Measurements from ENCODE around the gene FNDC1. TPM values are rescaled to one million over a fixed set of nuclear protein-coding genes. Genes with fewer than 3 reads are reported as not detected.
A peak's percentile ranks its signal among the peaks of the same experiment; 100 is the strongest.

The FNDC1 gene
- total RNA-seq, 2 experiments from 2014 or later: not detected

- Mint-ChIP-seq H3K36me3 (ENCODE audit: low read depth) (no peaks in the 10 kb centered on the region), H3K27ac (no peak overlapping the region), H3K9me3 (no peaks in the 10 kb centered on the region), H3K27me3 (peaks cover 84% of the 10 kb centered on the region), H3K4me3 (peak overlapping the region; percentile 58), H3K4me1 (peaks cover 22% of the 10 kb centered on the region)
- no peak for DNase-seq
- CTCF ChIA-PET: interaction anchor here (1.3 kb wide), 1 partner anchor 11 kb away, joined by 3 read pairs; no protein-coding TSS in a partner anchor
- POLR2A ChIA-PET: no interaction called here
These were observed 536 bp upstream of the FNDC1 start for GRCh38 chr6:159168536-159169192.

DNA sequence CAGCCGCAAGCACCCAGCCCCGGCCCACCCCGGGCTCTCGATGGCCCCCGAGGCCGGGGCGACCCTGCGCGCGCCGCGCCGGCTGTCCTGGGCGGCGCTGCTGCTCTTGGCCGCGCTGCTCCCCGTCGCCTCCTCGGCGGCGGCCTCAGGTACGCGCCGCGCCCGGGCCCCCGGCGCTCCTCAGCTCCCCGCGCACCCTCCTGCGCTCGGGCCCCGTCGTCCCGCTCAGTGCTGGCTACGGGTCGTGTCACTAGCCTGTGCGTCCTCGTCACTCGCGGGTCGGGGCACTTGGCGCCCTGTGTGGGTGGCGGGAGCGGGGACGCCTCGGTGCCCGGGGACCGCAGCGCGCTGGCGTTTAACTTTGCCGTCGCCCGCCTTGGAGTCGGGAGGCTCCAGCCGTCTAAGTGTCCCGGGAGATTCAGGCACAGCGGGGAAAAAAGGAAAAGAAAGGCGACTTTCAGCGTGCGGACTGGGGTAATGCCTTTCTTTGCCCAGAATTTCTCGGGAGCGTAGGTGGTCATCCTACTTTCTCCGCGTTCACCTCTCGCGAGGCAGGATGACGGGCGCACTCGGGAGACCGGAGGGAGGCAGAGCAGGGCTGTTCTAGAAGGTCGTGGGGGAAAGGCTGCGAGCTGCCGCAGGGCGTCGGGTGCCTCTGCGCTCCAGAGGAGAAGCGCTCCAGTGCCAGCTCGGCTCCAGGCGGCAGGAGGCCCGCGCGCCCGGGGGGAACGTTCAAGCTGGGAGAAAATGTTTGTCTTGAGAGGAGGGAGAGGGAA lies 545 bp downstream of the FNDC1 start:
- H3K4me1 Mint-ChIP-seq: peaks cover 26% of the 10 kb centered on the region
- H3K36me3 Mint-ChIP-seq (ENCODE audit: low read depth): no peaks in the 10 kb centered on the region
- no peak for DNase-seq
- H3K27ac Mint-ChIP-seq: no peak overlapping the region
- peaks cover 86% of the 10 kb centered on the region for H3K27me3 Mint-ChIP-seq
- no peaks in the 10 kb centered on the region for H3K9me3 Mint-ChIP-seq
- CTCF ChIA-PET: interaction anchor here (1.3 kb wide), 1 partner anchor 160 kb away, joined by 3 read pairs; no protein-coding TSS in a partner anchor
- POLR2A ChIA-PET: no interaction called here
- H3K4me3 Mint-ChIP-seq: peak overlapping the region; percentile 44

DNA sequence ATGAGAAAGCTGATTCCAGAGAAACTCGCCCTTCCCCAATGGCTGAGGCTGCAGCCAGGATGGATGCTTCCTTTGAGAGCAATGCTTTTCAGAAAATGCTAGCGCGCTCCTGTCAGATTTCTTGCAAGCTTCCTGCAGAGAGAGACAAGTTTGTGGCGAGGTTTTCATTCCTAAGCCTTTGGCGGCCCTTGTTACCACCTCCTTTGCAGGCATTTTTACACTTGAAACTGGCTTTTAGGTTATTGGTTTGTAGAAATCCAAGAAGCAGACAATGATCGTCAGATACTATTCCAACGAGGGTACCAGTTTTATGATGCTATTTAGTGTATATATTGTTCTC lies 1.1 kb downstream of the FNDC1 start:
- Mint-ChIP-seq H3K4me3 (peak overlapping the region; percentile 44), H3K4me1 (peaks cover 26% of the 10 kb centered on the region), H3K36me3 (ENCODE audit: low read depth) (no peaks in the 10 kb centered on the region), H3K27ac (no peak overlapping the region), H3K9me3 (no peaks in the 10 kb centered on the region), H3K27me3 (peaks cover 83% of the 10 kb centered on the region)
- CTCF ChIA-PET: interaction anchor here (1.3 kb wide), 1 partner anchor 159 kb away, joined by 3 read pairs; no protein-coding TSS in a partner anchor
- no peak for DNase-seq
- POLR2A ChIA-PET: no interaction called here

GRCh38 chr6:159170999-159171712 lies 2.0 kb downstream of the FNDC1 start:
- no peak for DNase-seq
- Mint-ChIP-seq H3K27ac (no peak overlapping the region), H3K4me1 (peaks cover 26% of the 10 kb centered on the region), H3K9me3 (no peaks in the 10 kb centered on the region), H3K36me3 (ENCODE audit: low read depth) (no peaks in the 10 kb centered on the region), H3K27me3 (peaks cover 82% of the 10 kb centered on the region), H3K4me3 (no peak overlapping the region)
- ChIA-PET CTCF (no interaction called here), POLR2A (no interaction called here)

DNA sequence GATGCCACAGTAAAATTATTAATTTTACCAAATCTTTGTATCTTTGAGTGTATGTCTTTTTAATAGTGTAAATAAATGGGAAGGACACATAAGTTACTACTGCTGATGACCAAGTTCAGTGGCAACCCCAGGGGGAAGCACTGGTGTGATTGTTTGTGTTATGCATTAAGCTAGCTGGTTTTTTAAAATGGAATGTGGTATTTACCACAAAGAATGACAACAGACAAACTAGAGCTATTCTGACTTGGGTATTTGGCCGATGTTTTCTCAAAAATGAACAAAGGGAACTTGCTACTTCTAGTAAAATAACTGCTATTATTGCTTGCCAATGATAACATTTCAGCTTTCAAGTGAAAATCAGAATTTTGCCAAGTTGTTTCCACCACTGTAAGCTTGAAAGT lies 2.9 kb downstream of the FNDC1 start:
- no peak for DNase-seq
- Mint-ChIP-seq H3K4me3 (no peak overlapping the region), H3K36me3 (ENCODE audit: low read depth) (no peaks in the 10 kb centered on the region), H3K9me3 (no peaks in the 10 kb centered on the region), H3K4me1 (peaks cover 26% of the 10 kb centered on the region), H3K27ac (no peak overlapping the region), H3K27me3 (peaks cover 75% of the 10 kb centered on the region)
- ChIA-PET POLR2A (no interaction called here), CTCF (interaction anchor here (1.0 kb wide), 1 partner anchor 17 kb away, joined by 4 read pairs; no protein-coding TSS in a partner anchor)

DNA sequence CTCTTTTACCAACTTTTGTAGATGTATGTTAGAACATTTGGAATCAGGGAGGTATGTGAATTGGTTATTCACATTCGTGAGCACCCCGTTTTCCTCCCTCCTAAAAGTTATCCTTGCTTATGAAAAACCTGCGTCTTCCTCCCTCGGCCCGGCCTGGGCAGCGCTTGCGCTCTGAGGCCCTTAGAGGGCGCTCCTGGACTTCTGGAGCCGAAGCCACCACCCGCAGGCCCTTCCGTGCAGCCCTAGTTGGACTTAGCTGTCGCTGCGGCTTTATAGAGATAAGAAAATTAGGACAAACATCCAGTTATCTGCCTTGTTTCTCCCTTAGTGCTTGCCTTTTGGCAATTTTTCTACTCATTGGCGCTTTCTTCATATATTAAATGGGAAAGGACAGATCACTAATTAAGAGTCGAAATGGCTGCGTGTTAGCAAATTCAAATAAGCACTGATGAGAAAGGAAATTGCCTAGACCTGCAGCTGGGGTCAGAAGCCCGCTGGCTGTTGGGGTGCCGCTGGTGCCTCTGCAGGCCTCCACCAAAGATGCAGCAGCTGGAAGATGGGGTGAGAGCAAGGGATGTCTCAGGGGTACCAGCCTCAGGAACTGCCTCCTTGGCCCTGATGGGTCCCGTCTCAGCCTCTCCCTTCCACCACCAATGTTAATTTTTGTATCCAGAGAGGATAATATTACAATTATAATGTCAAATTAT lies 5.2 kb downstream of the FNDC1 start:
- Mint-ChIP-seq H3K4me1 (peaks cover 17% of the 10 kb centered on the region), H3K27ac (no peak overlapping the region), H3K9me3 (no peaks in the 10 kb centered on the region), H3K27me3 (peaks cover 58% of the 10 kb centered on the region), H3K4me3 (no peak overlapping the region), H3K36me3 (ENCODE audit: low read depth) (no peaks in the 10 kb centered on the region)
- DNase-seq: peak; percentile 70
- ChIA-PET CTCF (interaction anchor here (0.5 to 1.3 kb wide), 5 partner anchors 12 to 1206 kb away, joined by 3 to 4 read pairs (median 3); no protein-coding TSS in a partner anchor), POLR2A (no interaction called here)

DNA sequence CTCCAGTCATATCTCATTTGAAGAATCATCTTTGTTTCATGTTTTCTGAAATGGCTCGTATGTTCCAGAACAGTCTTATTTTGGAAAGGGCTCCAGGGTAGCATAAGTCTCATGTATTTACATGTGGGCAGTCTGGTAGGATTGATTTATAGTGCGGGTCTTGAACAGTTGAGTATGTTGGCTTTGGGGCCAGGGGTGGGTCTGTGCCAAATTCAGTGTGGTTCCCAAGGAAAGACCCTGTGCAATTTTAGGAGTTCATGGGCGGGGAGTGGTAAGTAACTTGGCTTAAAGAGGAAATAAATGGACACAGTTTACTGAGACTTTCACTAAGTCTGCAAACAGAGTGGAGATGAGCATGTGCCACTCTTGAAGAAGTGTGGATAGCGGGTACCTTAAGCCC lies 7.7 kb downstream of the FNDC1 start:
- POLR2A ChIA-PET: no interaction called here
- peaks cover 11% of the 10 kb centered on the region for H3K4me1 Mint-ChIP-seq
- no peaks in the 10 kb centered on the region for H3K36me3 Mint-ChIP-seq (ENCODE audit: low read depth)
- H3K27me3 Mint-ChIP-seq: peaks cover 36% of the 10 kb centered on the region
- no peaks in the 10 kb centered on the region for H3K9me3 Mint-ChIP-seq
- DNase-seq: no peak
- H3K4me3 Mint-ChIP-seq: no peak overlapping the region
- no peak overlapping the region for H3K27ac Mint-ChIP-seq
- CTCF ChIA-PET: no interaction called here

- peaks cover 19% of the 10 kb centered on the region for H3K4me1 Mint-ChIP-seq
- peaks cover 20% of the 10 kb centered on the region for H3K27me3 Mint-ChIP-seq
- no peaks in the 10 kb centered on the region for H3K36me3 Mint-ChIP-seq (ENCODE audit: low read depth)
- H3K4me3 Mint-ChIP-seq: no peak overlapping the region
- DNase-seq: no peak
- CTCF ChIA-PET: interaction anchor here (1.4 kb wide), 1 partner anchor 29 kb away, joined by 3 read pairs; no protein-coding TSS in a partner anchor
- POLR2A ChIA-PET: no interaction called here
- H3K27ac Mint-ChIP-seq: no peak overlapping the region
- no peaks in the 10 kb centered on the region for H3K9me3 Mint-ChIP-seq
These were observed 9.6 kb downstream of the FNDC1 start for GRCh38 chr6:159178847-159179246.

GRCh38 chr6:159180001-159180400 lies 10.8 kb downstream of the FNDC1 start:
- Mint-ChIP-seq H3K36me3 (ENCODE audit: low read depth) (no peaks in the 10 kb centered on the region), H3K4me1 (peaks cover 15% of the 10 kb centered on the region), H3K4me3 (no peak overlapping the region), H3K27ac (no peak overlapping the region), H3K9me3 (no peaks in the 10 kb centered on the region), H3K27me3 (peaks cover 12% of the 10 kb centered on the region)
- POLR2A ChIA-PET: no interaction called here
- DNase-seq: no peak
- CTCF ChIA-PET: interaction anchor here (1.4 kb wide), 1 partner anchor 28 kb away, joined by 3 read pairs; no protein-coding TSS in a partner anchor

DNA sequence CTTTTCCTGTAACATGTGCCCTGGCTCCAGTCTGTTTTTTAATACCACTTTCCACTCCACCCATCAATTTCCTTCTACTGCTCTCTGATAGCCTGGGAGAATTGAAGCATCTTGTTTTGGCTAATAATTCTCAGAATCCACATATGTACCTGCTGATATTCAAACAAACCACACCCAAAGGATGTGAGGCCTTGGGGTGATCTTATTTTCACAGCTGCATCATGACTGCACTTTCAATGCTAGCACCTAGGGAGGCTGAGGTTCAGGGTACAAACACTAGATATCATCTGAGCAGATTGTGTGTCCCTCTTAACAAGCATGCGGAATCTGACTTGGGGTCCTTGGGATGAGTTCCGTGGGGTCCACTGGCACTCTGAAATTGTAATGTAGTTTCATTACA lies 12.7 kb downstream of the FNDC1 start:
- Mint-ChIP-seq H3K36me3 (ENCODE audit: low read depth) (no peaks in the 10 kb centered on the region), H3K27ac (peak overlapping the region; percentile 21), H3K4me3 (no peak overlapping the region), H3K9me3 (peaks cover 2% of the 10 kb centered on the region), H3K4me1 (peaks cover 15% of the 10 kb centered on the region), H3K27me3 (peaks cover 7% of the 10 kb centered on the region)
- DNase-seq: no peak
- POLR2A ChIA-PET: no interaction called here
- CTCF ChIA-PET: no interaction called here

DNA sequence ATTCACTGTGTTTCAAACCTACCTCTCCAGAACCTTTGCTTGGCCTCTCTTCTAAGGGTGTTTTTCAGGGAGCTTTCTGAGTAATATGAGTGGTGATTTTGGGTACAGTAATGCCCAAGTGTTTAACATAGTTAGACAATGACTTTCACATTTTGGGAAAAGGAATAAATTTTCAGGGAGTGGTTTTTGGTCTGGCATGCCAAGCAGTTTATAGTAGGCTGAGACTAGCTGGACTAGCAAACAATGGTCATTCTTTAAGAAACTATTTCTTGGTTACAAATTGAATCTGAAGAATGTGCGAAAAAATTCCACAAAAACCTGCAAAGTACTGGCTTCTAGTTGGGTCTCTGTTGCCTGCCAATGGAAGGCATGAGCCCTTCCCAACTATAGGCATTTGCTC lies 15.4 kb downstream of the FNDC1 start:
- no peak overlapping the region for H3K4me3 Mint-ChIP-seq
- H3K27me3 Mint-ChIP-seq: peaks cover 6% of the 10 kb centered on the region
- no peak for DNase-seq
- H3K27ac Mint-ChIP-seq: no peak overlapping the region
- H3K9me3 Mint-ChIP-seq: peaks cover 2% of the 10 kb centered on the region
- H3K4me1 Mint-ChIP-seq: peaks cover 15% of the 10 kb centered on the region
- H3K36me3 Mint-ChIP-seq (ENCODE audit: low read depth): no peaks in the 10 kb centered on the region
- CTCF ChIA-PET: no interaction called here
- POLR2A ChIA-PET: no interaction called here

- no peak for DNase-seq
- peaks cover 19% of the 10 kb centered on the region for H3K27me3 Mint-ChIP-seq
- no peak overlapping the region for H3K4me3 Mint-ChIP-seq
- peaks cover under 1% of the 10 kb centered on the region for H3K9me3 Mint-ChIP-seq
- H3K4me1 Mint-ChIP-seq: peaks cover 3% of the 10 kb centered on the region
- ChIA-PET POLR2A (no interaction called here), CTCF (no interaction called here)
- no peak overlapping the region for H3K27ac Mint-ChIP-seq
- H3K36me3 Mint-ChIP-seq (ENCODE audit: low read depth): no peaks in the 10 kb centered on the region
These were observed 21.3 kb downstream of the FNDC1 start for GRCh38 chr6:159190460-159190859.

- Mint-ChIP-seq H3K9me3 (no peaks in the 10 kb centered on the region), H3K36me3 (ENCODE audit: low read depth) (no peaks in the 10 kb centered on the region), H3K27ac (no peak overlapping the region), H3K4me1 (peaks cover 3% of the 10 kb centered on the region), H3K27me3 (peaks cover 27% of the 10 kb centered on the region), H3K4me3 (no peak overlapping the region)
- ChIA-PET POLR2A (no interaction called here), CTCF (no interaction called here)
- no peak for DNase-seq
These were observed 24.7 kb downstream of the FNDC1 start for GRCh38 chr6:159193923-159194322.

Data from activated CD4-positive, alpha-beta T cell treated with anti-CD3 and anti-CD28 coated beads, Interleukin-2, amount 10 ng/mL, durations not matched to agents 7 days and 5 days (primary cell).